H1 (cell line): ENCODE results near the gene XPOT. TPM values are rescaled to one million over a fixed set of nuclear protein-coding genes. Genes with fewer than 3 reads are reported as not detected.

Experiments
- CBX8 ChIP-seq: fragments of 300-800, 300-1000 bp; sonication (generic); IDR thresholded peaks from 2 replicates; pipeline ENCODE4 v1.7.1; 2016; ENCODE audit warnings: low read depth, low read length, borderline replicate concordance
- EP300 ChIP-seq, 2 experiments: IDR thresholded peaks; 1 replicate in 1 of 2; 2 replicates in 1 of 2; pipeline ENCODE4 v1.6.1; 2011 to 2012; ENCODE audit warnings: low read depth in 2 of 2, low read length in 2 of 2, mild to moderate bottlenecking in 2 of 2, borderline replicate concordance in 1 of 2, inconsistent platforms in 1 of 2, moderate library complexity in 1 of 2
- SIRT6 ChIP-seq: IDR thresholded peaks from one replicate; pipeline ENCODE4 v1.7.1; 2012; ENCODE audit warnings: low read length, inconsistent platforms
- polyA plus RNA-seq, 7 experiments: library from polyadenylated mRNA; depleted of rRNA in 3 of 7; stranded (reverse) in 5 of 7; unstranded in 2 of 7; fragments of >200 nt in 5 of 7; fragments of 200-250 nt in 2 of 7; gene quantifications; 1 replicate in 5 of 7; 2 replicates in 1 of 7; 4 replicates in 1 of 7; pipeline versions ENCODE4 v1.2.1 to v1.2.3, GENCODE V29; 2011 to 2013; ENCODE audit warnings: missing spikeins in 2 of 7, mixed read lengths in 2 of 7
- total RNA-seq: library from RNA; stranded (reverse); fragmentation: NEBNext Ultra II Directional; extraction: Animal tissue kit (Norgen Biotek cat#: 25700); gene quantifications from 2 replicates; pipeline ENCODE4 v1.2.1, GENCODE V29; 2021
- TF ChIP-seq, protein P1 (sequence below), 3 experiments: IDR thresholded peaks; 1 replicate in 2 of 3; 2 replicates in 1 of 3; pipeline versions ENCODE4 v1.5.1 to v1.6.1; 2011; ENCODE audit warnings: low read length in 3 of 3, mild to moderate bottlenecking in 3 of 3, inconsistent platforms in 2 of 3, low read depth in 1 of 3, moderate library complexity in 1 of 3; ENCODE audit not compliant: insufficient read depth in 1 of 3; ENCODE audit errors: control extremely low read depth in 1 of 3

Gene XPOT
- total and polyA plus RNA-seq, 2 of the 8 experiments (the other 6 are each of a cell fraction or from before 2014, with no cell fraction given): 38.8 to 176 TPM

DNA sequence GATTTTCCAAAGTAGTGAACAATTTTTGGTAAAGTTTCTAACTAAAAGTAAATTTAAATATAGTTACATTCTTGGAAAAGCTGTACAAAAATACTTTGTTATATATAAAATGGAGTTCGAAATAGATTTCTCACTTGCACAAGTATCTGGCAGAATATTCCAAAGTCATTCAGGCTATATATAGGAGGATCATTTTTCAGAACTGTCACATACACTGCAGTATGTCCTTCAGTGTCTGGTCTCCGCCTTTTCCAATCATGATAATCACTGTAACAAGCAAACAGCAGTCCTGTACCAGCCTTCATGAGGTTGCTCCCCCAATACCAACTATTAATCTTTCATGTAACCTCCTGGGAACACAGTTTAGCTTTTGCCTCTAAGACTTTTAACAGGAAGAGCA is 66.3 kb downstream of the XPOT start (continued):
- TF ChIP-seq EP300 (IDR thresholded peaks at IDR 0.05; ENCODE audit: borderline replicate concordance in 1 of 2, low read depth in 2 of 2, low read length in 2 of 2) (no peak), CBX8 (no peak), SIRT6 (no peak)
- TF ChIP-seq, protein P1, sequence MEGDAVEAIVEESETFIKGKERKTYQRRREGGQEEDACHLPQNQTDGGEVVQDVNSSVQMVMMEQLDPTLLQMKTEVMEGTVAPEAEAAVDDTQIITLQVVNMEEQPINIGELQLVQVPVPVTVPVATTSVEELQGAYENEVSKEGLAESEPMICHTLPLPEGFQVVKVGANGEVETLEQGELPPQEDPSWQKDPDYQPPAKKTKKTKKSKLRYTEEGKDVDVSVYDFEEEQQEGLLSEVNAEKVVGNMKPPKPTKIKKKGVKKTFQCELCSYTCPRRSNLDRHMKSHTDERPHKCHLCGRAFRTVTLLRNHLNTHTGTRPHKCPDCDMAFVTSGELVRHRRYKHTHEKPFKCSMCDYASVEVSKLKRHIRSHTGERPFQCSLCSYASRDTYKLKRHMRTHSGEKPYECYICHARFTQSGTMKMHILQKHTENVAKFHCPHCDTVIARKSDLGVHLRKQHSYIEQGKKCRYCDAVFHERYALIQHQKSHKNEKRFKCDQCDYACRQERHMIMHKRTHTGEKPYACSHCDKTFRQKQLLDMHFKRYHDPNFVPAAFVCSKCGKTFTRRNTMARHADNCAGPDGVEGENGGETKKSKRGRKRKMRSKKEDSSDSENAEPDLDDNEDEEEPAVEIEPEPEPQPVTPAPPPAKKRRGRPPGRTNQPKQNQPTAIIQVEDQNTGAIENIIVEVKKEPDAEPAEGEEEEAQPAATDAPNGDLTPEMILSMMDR (IDR thresholded peaks at IDR 0.05; ENCODE audit: control extremely low read depth in 1 of 3, insufficient read depth in 1 of 3, low read depth in 1 of 3, low read length in 3 of 3): no peak
